Measurements from ENCODE around the gene FAM228B.
A peak's percentile ranks its signal among the peaks of the same experiment; 100 is the strongest.

- no peak for TF ChIP-seq REST (IDR thresholded peaks at IDR 0.05; ENCODE audit: low read depth)
- TF ChIP-seq EP300 (IDR thresholded peaks at IDR 0.05; ENCODE audit: borderline replicate concordance), result no peak
- no peak for TF ChIP-seq RAD21 (IDR thresholded peaks at IDR 0.05; ENCODE audit: low read depth)
- TF ChIP-seq, protein P1, sequence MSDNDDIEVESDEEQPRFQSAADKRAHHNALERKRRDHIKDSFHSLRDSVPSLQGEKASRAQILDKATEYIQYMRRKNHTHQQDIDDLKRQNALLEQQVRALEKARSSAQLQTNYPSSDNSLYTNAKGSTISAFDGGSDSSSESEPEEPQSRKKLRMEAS (IDR thresholded peaks at IDR 0.05), result no peak
- no peak for TF ChIP-seq ZBTB7A (IDR thresholded peaks at IDR 0.05; ENCODE audit: low read depth)
- no peak for TF ChIP-seq FOXM1 (IDR thresholded peaks at IDR 0.05; ENCODE audit: borderline replicate concordance, low read depth)
- no peak for TF ChIP-seq CEBPB (IDR thresholded peaks at IDR 0.05)
- TF ChIP-seq CREB1 (IDR thresholded peaks at IDR 0.05; ENCODE audit: low read depth), result no peak
- TF ChIP-seq TCF12 (IDR thresholded peaks at IDR 0.05; ENCODE audit: low read depth), result no peak
- peak; percentile 10; the same call in 1 of the 2 replicates for TF ChIP-seq NFIC (IDR thresholded peaks at IDR 0.05)
- TF ChIP-seq YY1 (IDR thresholded peaks at IDR 0.05; ENCODE audit: low read depth), result no peak
- TF ChIP-seq, protein P2, sequence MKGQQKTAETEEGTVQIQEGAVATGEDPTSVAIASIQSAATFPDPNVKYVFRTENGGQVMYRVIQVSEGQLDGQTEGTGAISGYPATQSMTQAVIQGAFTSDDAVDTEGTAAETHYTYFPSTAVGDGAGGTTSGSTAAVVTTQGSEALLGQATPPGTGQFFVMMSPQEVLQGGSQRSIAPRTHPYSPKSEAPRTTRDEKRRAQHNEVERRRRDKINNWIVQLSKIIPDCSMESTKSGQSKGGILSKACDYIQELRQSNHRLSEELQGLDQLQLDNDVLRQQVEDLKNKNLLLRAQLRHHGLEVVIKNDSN (IDR thresholded peaks at IDR 0.05), result peak; percentile 12; the same call in 1 of the 2 replicates
- TF ChIP-seq TAF1 (IDR thresholded peaks at IDR 0.05; ENCODE audit: low read depth), result peak; percentile 31; the same call in 1 of the 2 replicates
These were observed 46.3 kb upstream of the FAM228B start for GRCh38 chr2:24076849-24077534.
